ENCODE data around the gene MIER1.

MIER1 gene

DNA sequence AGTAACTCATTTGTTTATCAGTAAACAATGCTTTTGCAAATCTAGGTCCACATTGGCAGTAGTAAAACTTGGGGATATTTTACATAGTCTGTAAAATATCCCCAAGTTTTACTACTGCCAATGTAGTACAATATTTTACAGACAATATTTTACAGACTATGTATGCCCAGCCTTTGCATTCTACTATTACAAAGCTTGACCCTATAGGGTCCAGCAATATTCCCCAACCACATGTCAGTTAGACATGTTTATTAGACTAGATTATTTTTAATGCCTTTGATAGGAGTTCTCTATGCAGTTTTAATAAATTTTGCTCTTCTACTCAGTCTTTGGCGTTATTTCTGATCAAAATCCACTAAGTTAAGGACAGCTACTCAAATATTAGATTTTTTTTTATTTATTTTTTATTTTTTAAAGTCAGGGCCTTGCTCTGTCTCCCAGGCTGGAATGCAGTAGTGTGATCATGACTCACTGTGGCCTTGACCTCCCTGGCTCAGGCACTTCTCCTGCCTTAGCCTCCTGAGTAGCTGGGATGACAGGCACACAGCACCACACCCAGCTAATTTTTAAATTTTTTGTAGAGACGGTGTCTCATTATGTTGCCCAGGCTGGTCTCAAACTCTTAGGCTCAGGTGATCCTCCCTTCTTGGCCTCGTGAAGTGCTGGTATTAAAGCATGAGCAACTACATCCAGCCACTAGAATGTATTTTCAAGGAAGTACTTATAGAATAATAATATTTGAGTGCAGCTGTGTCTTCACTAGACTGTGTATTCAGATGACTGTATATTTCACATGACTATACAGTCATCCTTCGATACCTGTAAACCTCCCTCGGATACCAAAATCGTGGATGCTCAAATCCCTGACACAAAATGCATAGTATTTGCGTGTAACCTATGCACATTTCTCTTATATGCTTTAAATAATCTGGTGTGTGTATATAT, 19.8 kb downstream of the MIER1 start:
- H4K20me1 ChIP-seq (ENCODE audit: insufficient read depth, low read length, poor library complexity, severe bottlenecking), result peaks cover 46% of the 10 kb centered on the region
- H3K79me2 ChIP-seq (ENCODE audit: insufficient read depth, low read length), result peaks cover 56% of the 10 kb centered on the region
- H3F3A ChIP-seq (ENCODE audit: low read depth), result no peaks in the 10 kb centered on the region
- no peak overlapping the region for H2AFZ ChIP-seq (ENCODE audit: low read length)
- no peak overlapping the region for H3K4me2 ChIP-seq (ENCODE audit: low read depth, low read length, poor library complexity, severe bottlenecking)
- no peak overlapping the region for H3K9ac ChIP-seq (ENCODE audit: low read depth, low read length, poor library complexity, severe bottlenecking)
- no peaks in the 10 kb centered on the region for H3K27me3 ChIP-seq (ENCODE audit: insufficient read depth, low read length, poor library complexity, severe bottlenecking)
- peaks cover 70% of the 10 kb centered on the region for H3K36me3 ChIP-seq (ENCODE audit: insufficient read depth, low read length)
- H3K4me3 ChIP-seq (ENCODE audit: low read length, poor library complexity, severe bottlenecking), result no peak overlapping the region
- no peaks in the 10 kb centered on the region for H3K9me2 ChIP-seq (replicated peaks; ENCODE audit: low read depth, low read length)
- H3K4me1 ChIP-seq (ENCODE audit: insufficient read depth, low read length, poor library complexity, severe bottlenecking), result peaks cover 7% of the 10 kb centered on the region
- no peak for TF ChIP-seq EZH2phosphoT487 (IDR thresholded peaks at IDR 0.05; ENCODE audit: borderline replicate concordance)
- TF ChIP-seq, protein P1, sequence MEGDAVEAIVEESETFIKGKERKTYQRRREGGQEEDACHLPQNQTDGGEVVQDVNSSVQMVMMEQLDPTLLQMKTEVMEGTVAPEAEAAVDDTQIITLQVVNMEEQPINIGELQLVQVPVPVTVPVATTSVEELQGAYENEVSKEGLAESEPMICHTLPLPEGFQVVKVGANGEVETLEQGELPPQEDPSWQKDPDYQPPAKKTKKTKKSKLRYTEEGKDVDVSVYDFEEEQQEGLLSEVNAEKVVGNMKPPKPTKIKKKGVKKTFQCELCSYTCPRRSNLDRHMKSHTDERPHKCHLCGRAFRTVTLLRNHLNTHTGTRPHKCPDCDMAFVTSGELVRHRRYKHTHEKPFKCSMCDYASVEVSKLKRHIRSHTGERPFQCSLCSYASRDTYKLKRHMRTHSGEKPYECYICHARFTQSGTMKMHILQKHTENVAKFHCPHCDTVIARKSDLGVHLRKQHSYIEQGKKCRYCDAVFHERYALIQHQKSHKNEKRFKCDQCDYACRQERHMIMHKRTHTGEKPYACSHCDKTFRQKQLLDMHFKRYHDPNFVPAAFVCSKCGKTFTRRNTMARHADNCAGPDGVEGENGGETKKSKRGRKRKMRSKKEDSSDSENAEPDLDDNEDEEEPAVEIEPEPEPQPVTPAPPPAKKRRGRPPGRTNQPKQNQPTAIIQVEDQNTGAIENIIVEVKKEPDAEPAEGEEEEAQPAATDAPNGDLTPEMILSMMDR (conservative IDR thresholded peaks at IDR 0.05; ENCODE audit: low read length), result no peak
- no peaks in the 10 kb centered on the region for H3K9me3 ChIP-seq (ENCODE audit: insufficient read depth, low read depth, low read length)

DNA sequence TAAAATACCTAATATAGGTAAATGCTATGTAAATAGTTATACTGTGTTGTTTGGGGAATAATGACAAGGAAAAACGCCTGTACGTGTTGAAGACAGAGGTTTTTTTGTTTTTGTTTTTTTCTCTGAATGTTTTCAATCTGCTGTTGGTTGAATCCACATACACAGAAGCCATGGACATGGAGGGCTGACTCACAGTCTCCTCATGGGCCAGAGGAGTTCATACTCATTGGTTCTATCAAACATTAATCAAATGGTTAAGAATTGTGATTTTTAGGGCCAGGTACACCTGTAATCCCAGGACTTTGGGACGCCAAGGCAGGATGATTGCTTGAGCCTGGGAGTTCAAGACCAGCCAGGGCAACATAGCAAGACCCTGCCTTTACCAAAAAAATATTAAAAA, 20.5 kb downstream of the MIER1 start:
- TF ChIP-seq EZH2phosphoT487 (IDR thresholded peaks at IDR 0.05; ENCODE audit: borderline replicate concordance), result no peak
- TF ChIP-seq, protein P1 (conservative IDR thresholded peaks at IDR 0.05; ENCODE audit: low read length), result no peak

DNA sequence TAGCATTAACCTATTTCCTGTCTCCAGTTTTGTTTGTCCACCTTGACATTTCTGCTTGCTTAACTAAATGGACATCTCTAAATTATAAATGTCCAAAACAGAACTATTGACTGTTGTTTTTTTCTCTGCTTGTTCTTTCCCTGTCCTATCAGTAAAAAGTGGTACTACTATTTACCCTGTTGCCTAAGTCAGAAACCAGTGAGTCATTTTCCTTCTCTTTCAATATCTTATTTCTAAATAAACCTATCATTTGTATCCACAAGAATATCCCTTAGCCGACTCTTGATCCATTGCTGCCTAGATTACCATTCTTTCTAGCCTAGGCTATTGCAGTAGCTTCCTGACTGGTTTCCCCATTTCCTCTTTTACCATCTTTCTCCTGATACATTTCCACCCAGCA, 22.5 kb downstream of the MIER1 start:
- Histone ChIP-seq H4K20me1 (ENCODE audit: insufficient read depth, low read length, poor library complexity, severe bottlenecking) (peaks cover 25% of the 10 kb centered on the region), H3K9me2 (replicated peaks; ENCODE audit: low read depth, low read length) (no peaks in the 10 kb centered on the region), H3K36me3 (ENCODE audit: insufficient read depth, low read length) (peaks cover 73% of the 10 kb centered on the region), H2AFZ (ENCODE audit: low read length) (no peak overlapping the region), H3K27me3 (ENCODE audit: insufficient read depth, low read length, poor library complexity, severe bottlenecking) (no peaks in the 10 kb centered on the region), H3K9ac (ENCODE audit: low read depth, low read length, poor library complexity, severe bottlenecking) (no peak overlapping the region), H3K4me2 (ENCODE audit: low read depth, low read length, poor library complexity, severe bottlenecking) (no peak overlapping the region), H3K4me1 (ENCODE audit: insufficient read depth, low read length, poor library complexity, severe bottlenecking) (peaks cover 2% of the 10 kb centered on the region), H3K79me2 (ENCODE audit: insufficient read depth, low read length) (peaks cover 33% of the 10 kb centered on the region), H3K9me3 (ENCODE audit: insufficient read depth, low read depth, low read length) (no peaks in the 10 kb centered on the region), H3F3A (ENCODE audit: low read depth) (no peaks in the 10 kb centered on the region), H3K4me3 (ENCODE audit: low read length, poor library complexity, severe bottlenecking) (no peak overlapping the region)
- TF ChIP-seq, protein P1 (conservative IDR thresholded peaks at IDR 0.05; ENCODE audit: low read length), result no peak
- TF ChIP-seq EZH2phosphoT487 (IDR thresholded peaks at IDR 0.05; ENCODE audit: borderline replicate concordance), result no peak

More for the DNA sequence above, 20.5 kb downstream of the MIER1 start:
- H3K4me2 ChIP-seq (ENCODE audit: low read depth, low read length, poor library complexity, severe bottlenecking), result no peak overlapping the region
- peaks cover 2% of the 10 kb centered on the region for H3K4me1 ChIP-seq (ENCODE audit: insufficient read depth, low read length, poor library complexity, severe bottlenecking)
- H4K20me1 ChIP-seq (ENCODE audit: insufficient read depth, low read length, poor library complexity, severe bottlenecking), result peaks cover 39% of the 10 kb centered on the region
- no peak overlapping the region for H3K4me3 ChIP-seq (ENCODE audit: low read length, poor library complexity, severe bottlenecking)
- no peaks in the 10 kb centered on the region for H3K27me3 ChIP-seq (ENCODE audit: insufficient read depth, low read length, poor library complexity, severe bottlenecking)
- H3K79me2 ChIP-seq (ENCODE audit: insufficient read depth, low read length), result peaks cover 48% of the 10 kb centered on the region
- no peaks in the 10 kb centered on the region for H3F3A ChIP-seq (ENCODE audit: low read depth)
- H3K9me3 ChIP-seq (ENCODE audit: insufficient read depth, low read depth, low read length), result no peaks in the 10 kb centered on the region
- H3K9ac ChIP-seq (ENCODE audit: low read depth, low read length, poor library complexity, severe bottlenecking), result no peak overlapping the region
- peaks cover 68% of the 10 kb centered on the region for H3K36me3 ChIP-seq (ENCODE audit: insufficient read depth, low read length)
- no peaks in the 10 kb centered on the region for H3K9me2 ChIP-seq (replicated peaks; ENCODE audit: low read depth, low read length)
- H2AFZ ChIP-seq (ENCODE audit: low read length), result no peak overlapping the region
